Fibroblast of lung (primary cell): ENCODE data around the gene SYMPK. TPM values are rescaled to one million over a fixed set of nuclear protein-coding genes. Genes with fewer than 3 reads are reported as not detected.

Experiments
- DNase-seq, 2 donors: peaks; one replicate each; pipeline versions ENCODE4 v3.0.0 to v3.0.0-alpha.2; 2010; ENCODE audit warnings: low read depth in 2 of 2
- H2AFZ ChIP-seq: 2 replicates; pipeline ENCODE4 v1.5.1; 2012; ENCODE audit warnings: low read length, control low read depth, inconsistent platforms
- H3K27ac ChIP-seq: 2 replicates; pipeline ENCODE4 v1.5.1; 2011; ENCODE audit warnings: low read length, control low read depth; ENCODE audit not compliant: insufficient read depth
- H3K27me3 ChIP-seq: 2 replicates; pipeline ENCODE4 v1.5.1; 2011; ENCODE audit warnings: mild to moderate bottlenecking, low read length; ENCODE audit not compliant: control insufficient read depth, insufficient read depth
- H3K36me3 ChIP-seq: 2 replicates; pipeline ENCODE4 v1.5.1; 2011; ENCODE audit warnings: low read length; ENCODE audit not compliant: control insufficient read depth, insufficient read depth
- H3K4me1 ChIP-seq: 2 replicates; pipeline ENCODE4 v1.5.1; 2011; ENCODE audit warnings: low read length; ENCODE audit not compliant: control insufficient read depth, insufficient read depth; ENCODE audit errors: extremely low read depth
- H3K4me2 ChIP-seq: 2 replicates; pipeline ENCODE4 v1.5.1; 2011; ENCODE audit warnings: low read length, control low read depth; ENCODE audit not compliant: insufficient read depth; ENCODE audit errors: extremely low read depth
- H3K4me3 ChIP-seq, 4 experiments: fragments of 200-600 bp in 1 of 4; sonication (generic) in 1 of 4; replicated peaks in 1 of 4; 2 replicates each; pipeline ENCODE4 v1.5.1; 2011 to 2016; ENCODE audit warnings: low read length in 4 of 4, low read depth in 3 of 4, mild to moderate bottlenecking in 3 of 4, control low read depth in 2 of 4, inconsistent platforms in 1 of 4, mixed read lengths in 1 of 4; ENCODE audit not compliant: insufficient read depth in 1 of 4; ENCODE audit errors: control extremely low read depth in 1 of 4
- H3K79me2 ChIP-seq: 2 replicates; pipeline ENCODE4 v1.5.1; 2012; ENCODE audit warnings: mild to moderate bottlenecking, low read length, inconsistent platforms; ENCODE audit not compliant: control insufficient read depth, insufficient read depth
- H3K9ac ChIP-seq: 2 replicates; pipeline ENCODE4 v1.5.1; 2011; ENCODE audit warnings: mild to moderate bottlenecking, low read length, control low read depth; ENCODE audit not compliant: insufficient read depth
- H3K9me3 ChIP-seq: 2 replicates; pipeline ENCODE4 v1.5.1; 2012; ENCODE audit warnings: low read depth, low read length; ENCODE audit not compliant: control insufficient read depth, insufficient read depth
- H4K20me1 ChIP-seq: 2 replicates; pipeline ENCODE4 v1.5.1; 2011; ENCODE audit warnings: low read length; ENCODE audit not compliant: control insufficient read depth, insufficient read depth; ENCODE audit errors: extremely low read depth
- EZH2 ChIP-seq: IDR thresholded peaks from 2 replicates; pipeline ENCODE4 v1.5.1; 2012; ENCODE audit warnings: low read length, control low read depth, mild to moderate bottlenecking; ENCODE audit errors: missing control alignments
- polyA plus RNA-seq, 2 donors: library from polyadenylated mRNA; depleted of rRNA in 1 of 2; stranded (reverse) in 1 of 2; unstranded in 1 of 2; fragments of >200 nt; gene quantifications; 2 replicates each; pipeline ENCODE4 v1.2.1, GENCODE V29; 2011 to 2012; ENCODE audit warnings: missing spikeins in 1 of 2
- total RNA-seq: library from RNA; depleted of rRNA; stranded (reverse); fragments of >200 nt; gene quantifications from 2 replicates; pipeline ENCODE4 v1.2.1, GENCODE V29; 2014
- TF ChIP-seq, protein P1 (sequence below), 2 donors: IDR thresholded peaks in 1 of 2; conservative IDR thresholded peaks in 1 of 2; 1 replicate in 1 of 2; 2 replicates in 1 of 2; pipeline ENCODE4 v1.5.1; 2011 to 2012; ENCODE audit warnings: low read length in 2 of 2, control low read depth in 1 of 2, inconsistent platforms in 1 of 2, low read depth in 1 of 2, mild to moderate bottlenecking in 1 of 2

Gene SYMPK
- total and polyA plus RNA-seq, 2 donors (not counting 1 experiment from before 2014, with no cell fraction given), result 32.2 to 48.2 TPM

DNA sequence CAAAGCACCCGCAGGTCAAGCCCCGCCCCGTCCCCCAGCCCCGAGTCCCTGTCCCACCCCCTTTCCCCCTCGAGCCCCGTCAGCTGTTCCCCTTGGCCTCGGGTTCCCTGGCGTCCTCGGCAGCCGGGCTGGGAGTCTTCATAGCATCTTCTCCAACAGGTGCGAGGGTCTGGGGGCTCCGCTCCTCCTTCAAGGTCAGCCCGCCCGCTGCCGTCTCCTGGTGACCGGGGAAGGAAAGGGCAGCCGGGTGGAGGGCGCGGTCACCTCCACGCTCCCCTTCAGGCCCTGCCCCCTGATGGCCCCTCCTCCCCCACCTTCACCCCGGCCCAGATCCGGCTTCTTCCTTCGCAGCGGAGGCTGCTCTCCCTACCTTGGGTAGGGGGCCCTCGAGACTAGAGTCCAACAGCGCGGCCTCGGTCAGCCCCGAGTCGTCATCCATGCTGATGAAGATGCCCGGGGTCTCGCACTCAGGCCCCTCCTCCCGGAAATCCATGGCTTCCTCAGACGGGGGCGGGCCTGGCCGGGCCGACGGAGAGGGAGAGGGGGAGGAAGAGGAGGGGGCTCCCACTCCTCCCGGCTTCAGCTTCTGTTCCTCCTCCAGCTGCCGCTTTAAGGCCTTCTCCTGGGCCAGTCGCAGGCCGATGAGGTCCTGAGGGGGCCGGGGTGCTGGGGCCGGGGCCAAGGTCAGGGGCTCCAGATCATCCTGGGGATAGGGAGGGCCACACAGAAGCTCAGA lies 47.3 kb downstream of the SYMPK start:
- H3K27me3 ChIP-seq, result no peaks in the 10 kb centered on the region
- no peak overlapping the region for H3K9ac ChIP-seq
- H3K4me2 ChIP-seq, result no peak overlapping the region
- H3K27ac ChIP-seq, result no peak overlapping the region
- no peaks in the 10 kb centered on the region for H3K9me3 ChIP-seq
- peak in 1 of 2 donors; percentile 10 for DNase-seq
- H3K4me1 ChIP-seq, result peaks cover 3% of the 10 kb centered on the region
- TF ChIP-seq, protein P1, sequence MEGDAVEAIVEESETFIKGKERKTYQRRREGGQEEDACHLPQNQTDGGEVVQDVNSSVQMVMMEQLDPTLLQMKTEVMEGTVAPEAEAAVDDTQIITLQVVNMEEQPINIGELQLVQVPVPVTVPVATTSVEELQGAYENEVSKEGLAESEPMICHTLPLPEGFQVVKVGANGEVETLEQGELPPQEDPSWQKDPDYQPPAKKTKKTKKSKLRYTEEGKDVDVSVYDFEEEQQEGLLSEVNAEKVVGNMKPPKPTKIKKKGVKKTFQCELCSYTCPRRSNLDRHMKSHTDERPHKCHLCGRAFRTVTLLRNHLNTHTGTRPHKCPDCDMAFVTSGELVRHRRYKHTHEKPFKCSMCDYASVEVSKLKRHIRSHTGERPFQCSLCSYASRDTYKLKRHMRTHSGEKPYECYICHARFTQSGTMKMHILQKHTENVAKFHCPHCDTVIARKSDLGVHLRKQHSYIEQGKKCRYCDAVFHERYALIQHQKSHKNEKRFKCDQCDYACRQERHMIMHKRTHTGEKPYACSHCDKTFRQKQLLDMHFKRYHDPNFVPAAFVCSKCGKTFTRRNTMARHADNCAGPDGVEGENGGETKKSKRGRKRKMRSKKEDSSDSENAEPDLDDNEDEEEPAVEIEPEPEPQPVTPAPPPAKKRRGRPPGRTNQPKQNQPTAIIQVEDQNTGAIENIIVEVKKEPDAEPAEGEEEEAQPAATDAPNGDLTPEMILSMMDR (conservative IDR thresholded peaks at IDR 0.05 in 1 of 2, IDR thresholded peaks at IDR 0.05 in 1 of 2; ENCODE audit: low read depth in 1 of 2, low read length in 2 of 2), result no peak
- TF ChIP-seq EZH2, result no peak
- no peak overlapping the region for H2AFZ ChIP-seq
- no peak overlapping the region for H3K4me3 ChIP-seq
- H3K36me3 ChIP-seq, result peaks cover 7% of the 10 kb centered on the region
- no peaks in the 10 kb centered on the region for H3K79me2 ChIP-seq
- no peaks in the 10 kb centered on the region for H4K20me1 ChIP-seq

DNA sequence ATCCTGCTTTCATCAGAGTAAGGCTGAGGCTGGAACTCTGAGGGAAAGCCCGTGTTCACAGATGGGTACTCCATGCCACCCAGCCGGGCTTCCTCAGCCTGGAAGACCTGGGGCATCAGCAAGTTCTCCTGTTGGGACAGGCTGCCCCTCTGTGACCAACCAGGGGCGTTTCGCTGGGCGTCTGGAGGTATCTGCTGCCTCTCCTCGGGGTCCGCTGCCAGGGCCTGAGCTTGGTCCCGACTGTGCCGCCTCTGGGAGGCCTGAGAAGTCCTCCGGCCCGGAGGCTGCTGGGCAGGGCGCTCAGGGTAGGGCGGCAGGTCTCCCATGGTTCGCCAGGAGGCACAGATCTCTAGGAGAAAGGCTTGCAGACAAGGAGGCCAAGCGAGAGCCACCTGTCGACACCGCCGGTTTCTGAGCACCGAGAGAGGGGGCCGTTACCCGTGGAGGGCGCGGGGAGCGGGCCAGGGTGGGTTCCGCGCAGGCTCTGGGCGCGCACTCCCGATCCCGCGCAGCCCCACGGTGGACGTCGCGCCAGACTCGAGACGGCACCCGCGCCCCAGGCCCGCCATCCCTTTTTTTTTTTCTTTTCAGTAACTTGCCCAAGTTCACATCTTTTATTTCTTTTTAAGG lies 48.0 kb downstream of the SYMPK start, which contains the start of gene RSPH6A:
Gene RSPH6A (minus strand): TSS at position 458 of the 630 bp plus-strand sequence. CDS start 132 bp downstream, at position 326.
- H4K20me1 ChIP-seq, result no peaks in the 10 kb centered on the region
- H3K27ac ChIP-seq, result no peak within 1 kb of the TSS
- DNase-seq, result no peak
- peaks cover 8% of the 10 kb centered on the region for H3K4me1 ChIP-seq
- H3K4me2 ChIP-seq, result no peak within 1 kb of the TSS
- H3K9me3 ChIP-seq, result no peaks in the 10 kb centered on the region
- H3K27me3 ChIP-seq, result no peaks in the 10 kb centered on the region
- H3K9ac ChIP-seq, result no peak within 1 kb of the TSS
- TF ChIP-seq, protein P1 (conservative IDR thresholded peaks at IDR 0.05 in 1 of 2, IDR thresholded peaks at IDR 0.05 in 1 of 2; ENCODE audit: low read depth in 1 of 2, low read length in 2 of 2), result no peak
- TF ChIP-seq EZH2, result no peak
- no peak within 1 kb of the TSS for H2AFZ ChIP-seq
- no peak within 1 kb of the TSS for H3K4me3 ChIP-seq
- no peaks in the 10 kb centered on the region for H3K79me2 ChIP-seq
- H3K36me3 ChIP-seq, result peaks cover 4% of the 10 kb centered on the region

DNA sequence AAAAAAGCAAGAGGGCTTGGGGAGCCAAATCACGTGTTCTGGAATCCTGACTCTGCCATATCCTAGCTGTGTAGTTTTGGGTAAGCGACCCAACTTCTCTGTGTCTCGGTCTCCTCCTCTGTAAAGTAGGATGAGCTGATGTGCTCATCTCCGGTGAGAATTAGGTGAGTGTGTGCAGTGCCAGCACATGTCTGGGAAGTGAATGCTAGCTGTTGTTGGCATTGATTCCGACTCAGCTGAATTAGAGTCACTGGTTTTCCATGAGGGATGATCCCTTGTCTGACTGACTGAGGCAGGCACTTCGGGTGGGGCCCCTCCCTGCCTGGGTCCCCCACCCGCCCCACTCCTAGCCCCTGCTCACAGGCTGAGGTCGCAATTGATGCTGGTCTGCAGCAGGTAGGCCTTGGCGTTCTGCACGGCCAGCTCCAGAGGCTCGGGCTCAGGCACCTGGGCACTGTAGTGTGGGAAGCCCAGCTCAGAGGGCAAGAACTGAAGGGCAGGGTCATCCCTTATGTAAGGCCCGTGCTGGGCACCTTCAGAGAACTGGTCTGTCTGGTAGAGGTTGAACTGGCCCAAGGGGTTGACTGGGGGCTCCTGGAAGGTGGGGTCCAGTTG lies 48.7 kb downstream of the SYMPK start:
- no peaks in the 10 kb centered on the region for H3K9me3 ChIP-seq
- H3K36me3 ChIP-seq, result peaks cover 4% of the 10 kb centered on the region
- no peak for DNase-seq
- no peak overlapping the region for H3K4me2 ChIP-seq
- H3K4me3 ChIP-seq, result no peak overlapping the region
- no peaks in the 10 kb centered on the region for H3K79me2 ChIP-seq
- no peaks in the 10 kb centered on the region for H3K27me3 ChIP-seq
- H2AFZ ChIP-seq, result no peak overlapping the region
- peaks cover 10% of the 10 kb centered on the region for H3K4me1 ChIP-seq
- no peak overlapping the region for H3K27ac ChIP-seq
- no peaks in the 10 kb centered on the region for H4K20me1 ChIP-seq
- no peak overlapping the region for H3K9ac ChIP-seq
- TF ChIP-seq, protein P1 (conservative IDR thresholded peaks at IDR 0.05 in 1 of 2, IDR thresholded peaks at IDR 0.05 in 1 of 2; ENCODE audit: low read depth in 1 of 2, low read length in 2 of 2), result no peak
- no peak for TF ChIP-seq EZH2
